Stimulated activated CD4-positive, alpha-beta T cell treated with anti-CD3 and anti-CD28 coated beads, Interleukin-2, amount 100 ng/mL, for 48 hours (primary cell): ENCODE measurements around the gene HECA.
"Not testable (repeated sequence)": the region's sequence is repeated elsewhere in the genome, so short reads cannot be mapped to it uniquely, and the experiment has no call there.

ENCODE experiments used
- DNase-seq, 2 donors: peaks; one replicate each; pipeline ENCODE4 v3.0.0-alpha.2; 2020

Gene HECA

GRCh38 chr6:139161817-139162284 lies 27.0 kb downstream of the HECA start:
- DNase-seq, result peak; percentile 49 to 53

GRCh38 chr6:139164001-139164400 lies 29.1 kb downstream of the HECA start:
- no peak for DNase-seq

GRCh38 chr6:139165324-139165723 lies 30.4 kb downstream of the HECA start:
- no peak for DNase-seq

GRCh38 chr6:139166238-139166955 lies 31.5 kb downstream of the HECA start:
- no peak for DNase-seq

- no peak for DNase-seq
Observed at GRCh38 chr6:139166956-139167313, 32.1 kb downstream of the HECA start.

GRCh38 chr6:139172151-139172550 lies 37.3 kb downstream of the HECA start:
- no peak for DNase-seq

- DNase-seq, result no peak
Observed at GRCh38 chr6:139172567-139172966, 37.7 kb downstream of the HECA start.

GRCh38 chr6:139173172-139173571 lies 38.3 kb downstream of the HECA start:
- DNase-seq, result no peak

GRCh38 chr6:139173822-139174221 lies 38.9 kb downstream of the HECA start:
- DNase-seq, result no peak

- DNase-seq, result no peak
Observed at GRCh38 chr6:139174961-139175360, 40.1 kb downstream of the HECA start.

GRCh38 chr6:139175389-139175948 lies 40.6 kb downstream of the HECA start:
- no peak for DNase-seq

- DNase-seq, result no peak
Observed at GRCh38 chr6:139181236-139181635, 46.4 kb downstream of the HECA start.

- no peak for DNase-seq
Observed at GRCh38 chr6:139184047-139184446, 49.2 kb downstream of the HECA start.

GRCh38 chr6:139184459-139184858 lies 49.6 kb downstream of the HECA start:
- no peak for DNase-seq

- DNase-seq, result no peak
Observed at GRCh38 chr6:139186242-139186641, 51.4 kb downstream of the HECA start.

- DNase-seq, result no peak
Observed at GRCh38 chr6:139186692-139187091, 51.8 kb downstream of the HECA start.

GRCh38 chr6:139187489-139187888 lies 52.6 kb downstream of the HECA start:
- DNase-seq, result no peak

GRCh38 chr6:139189665-139190064 lies 54.8 kb downstream of the HECA start:
- no peak for DNase-seq

GRCh38 chr6:139194740-139195139 lies 59.9 kb downstream of the HECA start:
- no peak for DNase-seq

GRCh38 chr6:139198529-139199288 lies 63.8 kb downstream of the HECA start:
- no peak for DNase-seq

- DNase-seq, result no peak
Observed at GRCh38 chr6:139201378-139201777, 66.5 kb downstream of the HECA start.

GRCh38 chr6:139204978-139205377 lies 70.1 kb downstream of the HECA start:
- DNase-seq, result no peak

GRCh38 chr6:139205843-139206242 lies 71.0 kb downstream of the HECA start:
- no peak for DNase-seq

GRCh38 chr6:139210766-139211165 lies 75.9 kb downstream of the HECA start:
- not testable (repeated sequence) for DNase-seq
